ENCODE results near the gene GLI3.

Gene GLI3

GRCh38 chr7:42236976-42237810, at the start of gene GLI3:
Gene GLI3 (minus strand): TSS chr7:42237209. CDS start chr7:42223253, 13,956 bp downstream.
- DNase-seq: no peak

- DNase-seq: no peak
These were observed 48.4 kb upstream of the GLI3 start for GRCh38 chr7:42285383-42285824.

GRCh38 chr7:42283553-42283952, 46.5 kb upstream of the GLI3 start:
- no peak for DNase-seq

GRCh38 chr7:42278344-42278743, 41.3 kb upstream of the GLI3 start:
- no peak for DNase-seq

- no peak for DNase-seq
These were observed 37.0 kb upstream of the GLI3 start for GRCh38 chr7:42274053-42274452.

GRCh38 chr7:42272793-42273665, 36.0 kb upstream of the GLI3 start:
- DNase-seq: no peak

- DNase-seq: no peak
These were observed 32.2 kb upstream of the GLI3 start for GRCh38 chr7:42269161-42269560.

GRCh38 chr7:42264702-42265101, 27.7 kb upstream of the GLI3 start:
- DNase-seq: no peak

GRCh38 chr7:42263971-42264370, 27.0 kb upstream of the GLI3 start:
- DNase-seq: no peak

GRCh38 chr7:42262964-42263363, 26.0 kb upstream of the GLI3 start:
- DNase-seq: no peak

GRCh38 chr7:42254217-42254616, 17.2 kb upstream of the GLI3 start:
- DNase-seq: no peak

GRCh38 chr7:42253316-42253715, 16.3 kb upstream of the GLI3 start:
- no peak for DNase-seq

- DNase-seq: no peak
These were observed 13.4 kb upstream of the GLI3 start for GRCh38 chr7:42250411-42250810.

- DNase-seq: no peak
These were observed 11.6 kb upstream of the GLI3 start for GRCh38 chr7:42248579-42248978.

GRCh38 chr7:42247301-42247700, 10.3 kb upstream of the GLI3 start:
- no peak for DNase-seq

GRCh38 chr7:42244828-42245227, 7.8 kb upstream of the GLI3 start:
- DNase-seq: no peak

- no peak for DNase-seq
These were observed 5.4 kb upstream of the GLI3 start for GRCh38 chr7:42242381-42242780.

- no peak for DNase-seq
These were observed 4.4 kb upstream of the GLI3 start for GRCh38 chr7:42241424-42241823.

GRCh38 chr7:42240416-42240815, 3.4 kb upstream of the GLI3 start:
- DNase-seq: no peak

GRCh38 chr7:42238709-42239366, 1.8 kb upstream of the GLI3 start:
- DNase-seq: no peak

- no peak for DNase-seq
These were observed 967 bp upstream of the GLI3 start for GRCh38 chr7:42237811-42238541.

- DNase-seq: no peak
These were observed 588 bp downstream of the GLI3 start for GRCh38 chr7:42236266-42236975.
